ENCODE data around the gene FDX2.

The FDX2 gene

DNA sequence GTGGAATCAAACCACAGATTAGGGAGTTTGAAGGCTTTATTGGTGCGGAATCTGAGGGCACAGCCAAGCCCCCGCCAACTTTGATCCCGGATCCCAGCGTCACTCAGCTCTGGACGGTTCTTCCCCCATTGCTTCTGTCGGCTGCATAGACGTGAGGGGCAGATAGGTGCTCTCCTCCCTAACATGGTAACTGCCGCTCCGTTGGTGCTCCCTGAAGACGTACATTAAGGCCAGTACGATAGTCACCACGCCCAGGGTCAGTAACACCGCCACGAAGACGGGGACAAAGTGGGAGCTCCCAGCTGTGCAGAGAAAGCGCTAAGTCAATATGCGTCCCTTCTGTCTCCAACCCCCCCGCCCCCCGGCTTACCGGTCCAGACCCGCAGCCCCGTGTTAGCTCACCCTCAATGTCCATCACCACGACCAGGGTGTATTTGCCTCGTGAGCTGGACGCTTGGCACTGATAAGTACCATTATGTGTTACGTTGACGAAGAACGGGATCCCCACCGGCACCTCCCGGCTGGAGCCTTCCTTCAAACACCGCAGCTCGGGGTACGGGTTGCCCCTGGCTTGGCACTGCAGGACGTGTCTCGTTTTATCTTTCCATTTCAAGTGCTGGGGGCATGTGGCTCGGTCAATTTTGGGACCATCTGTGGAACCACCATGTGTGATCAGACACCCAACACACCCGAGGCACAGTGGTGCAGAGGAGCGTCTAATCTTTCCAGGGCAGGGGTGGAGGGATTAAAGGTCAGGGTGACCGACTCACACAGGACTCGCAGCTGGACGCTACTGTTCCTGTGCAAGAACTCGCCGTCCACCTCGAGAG is 18.2 kb upstream of the FDX2 start:
- peak; percentile 34 for DNase-seq (ENCODE audit: low spot score)

GRCh38 chr19:10332965-10333757 is 17.3 kb upstream of the FDX2 start, which contains the start of gene RAVER1:
Gene RAVER1, minus strand, starts transcription at chr19:10333529. Its CDS starts 22 bp downstream, at chr19:10333507.
- CTCF ChIA-PET, result interaction anchor here (0.6 to 1.0 kb wide), 4 partner anchors 63 to 608 kb away, joined by 3 to 7 read pairs (median 3); partner anchors contain the start of gene ICAM1
- peak; percentile 99 for DNase-seq (ENCODE audit: low spot score)
- peak within 1 kb of the TSS; percentile 91 for H3K27ac ChIP-seq
- POLR2A ChIA-PET (ENCODE audit: low non-redundant PET), result interaction anchor here (0.5 to 1.2 kb wide), 4 partner anchors 18 to 221 kb away, joined by 4 to 10 read pairs (median 5); partner anchors contain the start of genes ICAM5 and P2RY11
- TF ChIP-seq, protein P1, sequence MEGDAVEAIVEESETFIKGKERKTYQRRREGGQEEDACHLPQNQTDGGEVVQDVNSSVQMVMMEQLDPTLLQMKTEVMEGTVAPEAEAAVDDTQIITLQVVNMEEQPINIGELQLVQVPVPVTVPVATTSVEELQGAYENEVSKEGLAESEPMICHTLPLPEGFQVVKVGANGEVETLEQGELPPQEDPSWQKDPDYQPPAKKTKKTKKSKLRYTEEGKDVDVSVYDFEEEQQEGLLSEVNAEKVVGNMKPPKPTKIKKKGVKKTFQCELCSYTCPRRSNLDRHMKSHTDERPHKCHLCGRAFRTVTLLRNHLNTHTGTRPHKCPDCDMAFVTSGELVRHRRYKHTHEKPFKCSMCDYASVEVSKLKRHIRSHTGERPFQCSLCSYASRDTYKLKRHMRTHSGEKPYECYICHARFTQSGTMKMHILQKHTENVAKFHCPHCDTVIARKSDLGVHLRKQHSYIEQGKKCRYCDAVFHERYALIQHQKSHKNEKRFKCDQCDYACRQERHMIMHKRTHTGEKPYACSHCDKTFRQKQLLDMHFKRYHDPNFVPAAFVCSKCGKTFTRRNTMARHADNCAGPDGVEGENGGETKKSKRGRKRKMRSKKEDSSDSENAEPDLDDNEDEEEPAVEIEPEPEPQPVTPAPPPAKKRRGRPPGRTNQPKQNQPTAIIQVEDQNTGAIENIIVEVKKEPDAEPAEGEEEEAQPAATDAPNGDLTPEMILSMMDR (conservative IDR thresholded peaks at IDR 0.05; ENCODE audit: low read depth), result no peak

More for the DNA sequence above, 18.2 kb upstream of the FDX2 start:
- POLR2A ChIA-PET (ENCODE audit: low non-redundant PET), result interaction anchor here (0.5 to 1.2 kb wide), 3 partner anchors 19 to 74 kb away, joined by 5 to 10 read pairs (median 5); partner anchors contain the start of gene ICAM5
- CTCF ChIA-PET, result interaction anchor here (0.6 to 1.0 kb wide), 5 partner anchors 63 to 608 kb away, joined by 3 to 7 read pairs (median 3); partner anchors contain the start of gene ICAM1
- TF ChIP-seq, protein P1 (conservative IDR thresholded peaks at IDR 0.05; ENCODE audit: low read depth), result no peak
- peak overlapping the region; percentile 91 for H3K27ac ChIP-seq

DNA sequence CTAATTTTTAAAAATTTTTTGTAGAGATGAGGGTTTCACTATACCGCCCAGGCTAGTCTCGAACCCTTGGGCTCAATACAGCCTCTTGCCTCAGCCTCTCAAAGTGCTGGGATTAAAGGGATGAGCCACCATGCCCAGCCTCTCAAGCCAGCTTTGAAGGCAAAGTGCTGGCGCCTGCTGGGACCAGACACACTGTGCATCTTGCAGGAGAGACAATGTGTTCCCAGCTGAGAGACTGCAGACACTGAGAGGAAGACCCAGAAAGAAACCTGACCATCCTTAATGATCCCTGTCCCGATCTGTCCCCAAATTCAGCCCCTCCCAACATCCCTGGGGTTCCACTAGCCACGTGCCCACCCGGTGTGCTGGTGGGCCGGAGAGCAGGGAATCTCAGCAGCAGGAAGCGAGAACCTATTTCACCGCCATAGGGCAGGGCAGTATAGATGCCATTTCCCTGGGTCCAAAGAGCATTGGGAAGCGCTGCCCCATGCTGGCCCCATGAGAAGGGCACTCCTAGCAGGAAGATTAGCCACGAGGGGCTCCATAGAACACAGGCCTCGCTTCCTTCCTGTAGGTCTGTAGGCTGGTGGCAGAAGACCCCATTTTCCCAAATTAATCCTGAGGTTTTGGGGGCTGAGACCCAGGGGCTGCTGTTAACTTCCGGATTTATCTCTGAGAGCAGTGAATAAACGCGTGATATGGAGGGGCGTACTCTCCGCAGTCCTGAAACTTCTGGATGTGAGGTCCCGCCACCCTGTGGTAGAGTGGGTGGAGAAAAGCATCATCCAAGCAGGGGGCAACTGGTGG is 16.5 kb upstream of the FDX2 start:
- DNase-seq (ENCODE audit: low spot score), result no peak
- TF ChIP-seq, protein P1 (conservative IDR thresholded peaks at IDR 0.05; ENCODE audit: low read depth), result no peak
- ChIA-PET POLR2A (ENCODE audit: low non-redundant PET) (no interaction called here), CTCF (interaction anchor here (0.5 to 1.0 kb wide), 3 partner anchors 35 to 63 kb away, joined by 3 to 6 read pairs (median 3); no protein-coding TSS in a partner anchor)
- peak overlapping the region; percentile 91 for H3K27ac ChIP-seq

GRCh38 chr19:10329555-10329954 is 13.7 kb upstream of the FDX2 start:
- POLR2A ChIA-PET (ENCODE audit: low non-redundant PET), result no interaction called here
- CTCF ChIA-PET, result no interaction called here
- H3K27ac ChIP-seq, result no peak overlapping the region
- DNase-seq (ENCODE audit: low spot score), result no peak
- TF ChIP-seq, protein P1 (conservative IDR thresholded peaks at IDR 0.05; ENCODE audit: low read depth), result no peak

DNA sequence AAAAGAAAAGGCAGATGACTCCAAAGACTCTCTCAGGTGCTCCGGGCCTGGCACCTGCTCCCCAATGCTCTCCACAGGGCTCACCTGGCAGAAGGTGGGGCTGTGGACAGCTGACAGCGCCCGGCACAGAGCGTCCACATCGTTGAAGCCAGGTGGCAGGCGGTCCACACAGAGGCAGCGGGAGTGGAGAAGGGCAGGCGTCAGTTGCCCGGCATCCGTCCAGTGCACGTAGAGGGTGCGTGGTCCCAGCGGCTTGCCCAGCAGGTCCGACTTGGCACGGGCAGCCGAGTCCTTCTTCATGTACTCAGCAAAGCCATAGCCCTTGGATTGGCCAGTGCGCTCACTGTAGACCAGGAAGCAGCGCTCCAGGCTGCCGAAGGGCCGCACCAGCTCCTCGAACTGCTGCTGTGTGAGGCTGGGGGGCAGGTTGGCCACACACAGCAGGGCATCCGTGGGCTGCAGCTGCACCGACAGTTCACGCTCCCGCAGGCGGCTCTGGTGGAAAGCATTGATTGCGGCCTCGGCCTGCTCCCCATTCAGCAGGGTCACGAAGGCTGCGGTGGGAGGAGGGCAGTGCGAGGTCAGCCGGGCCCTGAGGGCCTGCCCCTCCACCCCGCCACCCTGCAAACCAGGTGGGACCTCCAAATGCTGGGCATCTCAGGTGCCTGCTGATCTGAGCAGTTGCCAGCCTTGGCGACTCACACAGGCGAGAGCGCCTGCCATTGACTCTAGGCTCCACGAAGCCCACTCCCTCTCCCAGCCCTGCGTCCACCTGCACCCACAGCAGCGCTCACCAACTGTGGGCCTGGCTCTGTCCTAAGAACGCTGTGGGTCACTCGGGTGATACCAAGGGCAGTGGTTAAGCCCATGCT is 13.0 kb upstream of the FDX2 start:
- POLR2A ChIA-PET (ENCODE audit: low non-redundant PET), result no interaction called here
- CTCF ChIA-PET, result interaction anchor here (0.7 kb wide), 1 partner anchor 58 kb away, joined by 3 read pairs; the partner anchor contains the start of gene ICAM1
- DNase-seq (ENCODE audit: low spot score), result no peak
- TF ChIP-seq, protein P1 (conservative IDR thresholded peaks at IDR 0.05; ENCODE audit: low read depth), result no peak
- H3K27ac ChIP-seq, result no peak overlapping the region

Data from RWPE1 (cell line).